Measurements from ENCODE around the gene PRM3.
"Not testable (repeated sequence)": the region's sequence is repeated elsewhere in the genome, so short reads cannot be mapped to it uniquely, and the experiment has no call there.

The PRM3 gene

GRCh38 chr16:11303405-11304138 is 30.1 kb upstream of the PRM3 start:
- FAIRE-seq = no peak

- no peak for FAIRE-seq
Measured at GRCh38 chr16:11302977-11303376, 29.5 kb upstream of the PRM3 start.

GRCh38 chr16:11301645-11302501 is 28.4 kb upstream of the PRM3 start:
- no peak for FAIRE-seq

- no peak for FAIRE-seq
Measured at GRCh38 chr16:11300560-11300892, 27.1 kb upstream of the PRM3 start.

- FAIRE-seq = no peak
Measured at GRCh38 chr16:11299865-11300559, 26.6 kb upstream of the PRM3 start.

- FAIRE-seq = not testable (repeated sequence)
Measured at GRCh38 chr16:11298950-11299547, 25.6 kb upstream of the PRM3 start.

GRCh38 chr16:11298143-11298900 is 24.9 kb upstream of the PRM3 start:
- FAIRE-seq = no peak

- no peak for FAIRE-seq
Measured at GRCh38 chr16:11297492-11298142, 24.2 kb upstream of the PRM3 start.

GRCh38 chr16:11296706-11297491 is 23.5 kb upstream of the PRM3 start:
- no peak for FAIRE-seq

GRCh38 chr16:11296351-11296705 is 22.9 kb upstream of the PRM3 start:
- no peak for FAIRE-seq

GRCh38 chr16:11295672-11296071 is 22.2 kb upstream of the PRM3 start:
- no peak for FAIRE-seq

GRCh38 chr16:11292076-11292748 is 18.8 kb upstream of the PRM3 start:
- FAIRE-seq = no peak

GRCh38 chr16:11291091-11291703 is 17.8 kb upstream of the PRM3 start:
- FAIRE-seq = no peak

GRCh38 chr16:11290102-11290893 is 16.9 kb upstream of the PRM3 start:
- FAIRE-seq = no peak

GRCh38 chr16:11289696-11290095 is 16.3 kb upstream of the PRM3 start:
- not testable (repeated sequence) for FAIRE-seq

- FAIRE-seq = no peak
Measured at GRCh38 chr16:11289202-11289601, 15.8 kb upstream of the PRM3 start.

- FAIRE-seq = no peak
Measured at GRCh38 chr16:11285842-11286241, 12.4 kb upstream of the PRM3 start.

GRCh38 chr16:11283820-11284248 is 10.4 kb upstream of the PRM3 start:
- FAIRE-seq = no peak
